Upper lobe of left lung (tissue), 6 donors: Measurements from ENCODE around the gene ESYT2. TPM values are rescaled to one million over a fixed set of nuclear protein-coding genes. Genes with fewer than 3 reads are reported as not detected.

ENCODE experiments used
- ATAC-seq, 2 donors: fragments of 200-7000 bp; cut with Tn5 transposase; one replicate each; pipeline ENCODE4 v1.9.1; 2022; ENCODE audit warnings: mild to moderate bottlenecking in 2 of 2, moderate library complexity in 2 of 2; ENCODE audit not compliant: low FRiP score in 2 of 2
- DNase-seq, 2 donors: peaks; one replicate each; pipeline ENCODE4 v3.0.0-alpha.2; 2019 to 2020
- H3K27ac ChIP-seq, 4 donors: fragments of 200-600 bp; sonication (generic); one replicate each; pipeline ENCODE4 v1.5.1; 2016 to 2019
- H3K27me3 ChIP-seq, 4 donors: fragments of 200-600 bp; sonication (generic); one replicate each; pipeline ENCODE4 v1.5.1; 2017 to 2019
- H3K36me3 ChIP-seq, 4 donors: fragments of 200-600 bp; sonication (generic); one replicate each; pipeline ENCODE4 v1.5.1; 2016 to 2019
- H3K4me1 ChIP-seq, 4 donors: fragments of 200-600 bp; sonication (generic); one replicate each; pipeline ENCODE4 v1.5.1; 2018 to 2019
- H3K4me3 ChIP-seq, 4 donors: fragments of 200-600 bp; sonication (generic); one replicate each; pipeline ENCODE4 v1.5.1; 2017 to 2019; ENCODE audit warnings: mild to moderate bottlenecking in 2 of 4, moderate library complexity in 1 of 4
- H3K9me3 ChIP-seq, 4 donors: fragments of 200-600 bp; sonication (generic); one replicate each; pipeline ENCODE4 v1.5.1; 2018 to 2019
- EP300 ChIP-seq, 4 donors: sonication (generic); formaldehyde crosslinking; IDR thresholded peaks; one replicate each; pipeline ENCODE4 v1.5.1; 2017; ENCODE audit warnings: antibody characterized with exemption in 4 of 4, control low read depth in 2 of 4
- POLR2A ChIP-seq, 4 donors: fragments of 450-650 bp; IDR thresholded peaks; one replicate each; pipeline ENCODE4 v1.5.1; 2016 to 2017; ENCODE audit warnings: antibody characterized with exemption in 4 of 4, mild to moderate bottlenecking in 2 of 4
- POLR2AphosphoS5 ChIP-seq, 2 donors: sonication (generic); formaldehyde crosslinking; IDR thresholded peaks; one replicate each; pipeline ENCODE4 v1.5.1; 2017; ENCODE audit warnings: antibody characterized with exemption in 2 of 2
- WGBS, 2 donors: methylation state at CpG; one replicate each; pipeline ENCODE4 v1.1.5; 2017 to 2018; 5-methylcytosine and 5-hydroxymethylcytosine counted together
- total RNA-seq, 6 donors: library from RNA; depleted of rRNA in 4 of 6; stranded (reverse); fragments of >200 nt in 4 of 6; gene quantifications; one replicate each; pipeline versions ENCODE4 v1.1.0 to v1.2.1, GENCODE V29; 2016 to 2021
- TF ChIP-seq, protein P1 (sequence below), 6 experiments: fragments of 450-650 bp in 4 of 6; fragments of 200-600 bp in 2 of 6; sonication (generic) in 2 of 6; IDR thresholded peaks; one replicate each; pipeline ENCODE4 v1.5.1; 2016 to 2019; ENCODE audit warnings: antibody characterized with exemption in 6 of 6
- donor health status: DM: no; HTN: no; CAD: no; lungs with moderate emphysema.
- donor health status: DM: no; HTN: yes; CAD: no; lungs with severe emphysema.

Gene ESYT2
- total RNA-seq, 6 donors from 2014 or later = 60.7 to 115 (median 74.7) TPM

- H3K27me3 ChIP-seq = no peaks in the 10 kb centered on the region
- no peak for ATAC-seq
- TF ChIP-seq, protein P1, sequence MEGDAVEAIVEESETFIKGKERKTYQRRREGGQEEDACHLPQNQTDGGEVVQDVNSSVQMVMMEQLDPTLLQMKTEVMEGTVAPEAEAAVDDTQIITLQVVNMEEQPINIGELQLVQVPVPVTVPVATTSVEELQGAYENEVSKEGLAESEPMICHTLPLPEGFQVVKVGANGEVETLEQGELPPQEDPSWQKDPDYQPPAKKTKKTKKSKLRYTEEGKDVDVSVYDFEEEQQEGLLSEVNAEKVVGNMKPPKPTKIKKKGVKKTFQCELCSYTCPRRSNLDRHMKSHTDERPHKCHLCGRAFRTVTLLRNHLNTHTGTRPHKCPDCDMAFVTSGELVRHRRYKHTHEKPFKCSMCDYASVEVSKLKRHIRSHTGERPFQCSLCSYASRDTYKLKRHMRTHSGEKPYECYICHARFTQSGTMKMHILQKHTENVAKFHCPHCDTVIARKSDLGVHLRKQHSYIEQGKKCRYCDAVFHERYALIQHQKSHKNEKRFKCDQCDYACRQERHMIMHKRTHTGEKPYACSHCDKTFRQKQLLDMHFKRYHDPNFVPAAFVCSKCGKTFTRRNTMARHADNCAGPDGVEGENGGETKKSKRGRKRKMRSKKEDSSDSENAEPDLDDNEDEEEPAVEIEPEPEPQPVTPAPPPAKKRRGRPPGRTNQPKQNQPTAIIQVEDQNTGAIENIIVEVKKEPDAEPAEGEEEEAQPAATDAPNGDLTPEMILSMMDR (IDR thresholded peaks at IDR 0.05) = no peak
- no peak for TF ChIP-seq POLR2AphosphoS5 (IDR thresholded peaks at IDR 0.05)
- no peak for TF ChIP-seq POLR2A (IDR thresholded peaks at IDR 0.05)
- TF ChIP-seq EP300 (IDR thresholded peaks at IDR 0.05) = no peak
- no peak overlapping the region for H3K4me3 ChIP-seq
- peak overlapping the region; percentile 71 to 86 (median 80) for H3K27ac ChIP-seq
- no peaks in the 10 kb centered on the region for H3K9me3 ChIP-seq
- H3K36me3 ChIP-seq = peaks cover 0 to 6% (median 0%) of the 10 kb centered on the region in 4 donors
- peak in 1 of 2 donors; percentile 70 for DNase-seq
- peaks cover 21 to 47% (median 31%) of the 10 kb centered on the region in 4 donors for H3K4me1 ChIP-seq
- WGBS, 2 donors = 65 to 90% methylated on average over 5 of the region's 5 CpGs
Measured at GRCh38 chr7:158810846-158811245, 18.5 kb downstream of the ESYT2 start.

- TF ChIP-seq POLR2A (IDR thresholded peaks at IDR 0.05) = no peak
- no peak for TF ChIP-seq POLR2AphosphoS5 (IDR thresholded peaks at IDR 0.05)
- TF ChIP-seq EP300 (IDR thresholded peaks at IDR 0.05) = no peak
- TF ChIP-seq, protein P1 (IDR thresholded peaks at IDR 0.05) = no peak
- WGBS, 2 donors = 77 to 84% methylated on average over 1 of the region's 1 CpG
- peaks cover 17 to 34% (median 21%) of the 10 kb centered on the region in 4 donors for H3K4me1 ChIP-seq
- H3K27ac ChIP-seq = peak overlapping the region in 1 of 4 donors; percentile 83
- no peak overlapping the region for H3K4me3 ChIP-seq
- DNase-seq (no peak), ATAC-seq (peak in 1 of 2 donors; percentile 9)
- peaks cover 0 to 6% (median 0%) of the 10 kb centered on the region in 4 donors for H3K36me3 ChIP-seq
- no peaks in the 10 kb centered on the region for H3K27me3 ChIP-seq
- H3K9me3 ChIP-seq = no peaks in the 10 kb centered on the region
Measured at GRCh38 chr7:158809596-158809995, 19.7 kb downstream of the ESYT2 start.

DNA sequence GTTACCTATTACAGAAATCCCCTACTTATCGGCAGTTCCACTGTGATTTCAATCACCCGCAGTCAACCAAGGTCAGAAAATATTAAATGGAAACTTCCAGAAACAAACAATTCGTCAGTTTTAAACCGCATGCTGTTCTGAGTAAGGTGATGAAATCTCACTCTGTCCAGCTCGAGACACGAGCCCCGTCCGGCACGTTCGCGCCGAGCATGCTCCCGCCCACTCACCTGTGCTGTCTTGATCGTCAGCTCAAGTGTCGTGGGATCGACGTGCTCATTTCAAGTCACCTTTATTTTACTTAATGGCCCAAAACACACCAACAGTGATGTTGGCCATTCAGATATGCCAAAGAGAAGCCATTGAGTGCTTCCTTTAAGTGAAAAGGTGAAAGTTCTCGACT is 21.2 kb downstream of the ESYT2 start:
- Histone ChIP-seq H3K9me3 (no peaks in the 10 kb centered on the region), H3K4me1 (peaks cover 17 to 34% (median 24%) of the 10 kb centered on the region in 4 donors), H3K4me3 (no peak overlapping the region), H3K27ac (no peak overlapping the region), H3K36me3 (peaks cover 0 to 6% (median 0%) of the 10 kb centered on the region in 4 donors), H3K27me3 (no peaks in the 10 kb centered on the region)
- DNase-seq (peak in 1 of 2 donors; percentile 64), ATAC-seq (no peak)
- no peak for TF ChIP-seq POLR2A (IDR thresholded peaks at IDR 0.05)
- TF ChIP-seq, protein P1 (IDR thresholded peaks at IDR 0.05) = no peak
- TF ChIP-seq POLR2AphosphoS5 (IDR thresholded peaks at IDR 0.05) = no peak
- TF ChIP-seq EP300 (IDR thresholded peaks at IDR 0.05) = no peak
- WGBS, 2 donors = 97% methylated on average over 18 of the region's 18 CpGs

- H3K27ac ChIP-seq = no peak overlapping the region
- WGBS, 2 donors = 75 to 80% methylated on average over 8 to 21 of the region's 21 CpGs
- H3K27me3 ChIP-seq = no peaks in the 10 kb centered on the region
Measured at GRCh38 chr7:158805937-158806336, 23.4 kb downstream of the ESYT2 start.

More at GRCh38 chr7:158805937-158806336, 23.4 kb downstream of the ESYT2 start:
- Histone ChIP-seq H3K36me3 (peaks cover 0 to 6% (median 0%) of the 10 kb centered on the region in 4 donors), H3K4me3 (no peak overlapping the region), H3K4me1 (peaks cover 19 to 30% (median 26%) of the 10 kb centered on the region in 4 donors), H3K9me3 (no peaks in the 10 kb centered on the region)
- no peak for TF ChIP-seq POLR2AphosphoS5 (IDR thresholded peaks at IDR 0.05)
- TF ChIP-seq, protein P1 (IDR thresholded peaks at IDR 0.05) = no peak
- no peak for TF ChIP-seq POLR2A (IDR thresholded peaks at IDR 0.05)
- TF ChIP-seq EP300 (IDR thresholded peaks at IDR 0.05) = no peak
- no peak for DNase-seq
- no peak for ATAC-seq
